Gastroesophageal sphincter (tissue), 4 donors: ENCODE measurements around the gene GARS1. TPM values are rescaled to one million over a fixed set of nuclear protein-coding genes. Genes with fewer than 3 reads are reported as not detected.

ENCODE experiments used
- ATAC-seq: fragments of 150-250 bp; one replicate; pipeline ENCODE4 v1.9.1; 2016; ENCODE audit warnings: mild to moderate bottlenecking, moderate library complexity
- H3K27ac ChIP-seq, 4 donors: fragments of 200-600 bp; sonication (generic) in 3 of 4; 1 replicate in 3 of 4; 2 replicates in 1 of 4; pipeline ENCODE4 v1.5.1; 2016 to 2019
- H3K27me3 ChIP-seq: fragments of 200-600 bp; sonication (generic); one replicate; pipeline ENCODE4 v1.5.1; 2019
- H3K36me3 ChIP-seq, 2 donors: fragments of 200-600 bp; sonication (generic); one replicate each; pipeline ENCODE4 v1.5.1; 2019; ENCODE audit warnings: control low read depth in 1 of 2
- H3K4me1 ChIP-seq, 3 donors: fragments of 200-600 bp; sonication (generic); 1 replicate in 2 of 3; 2 replicates in 1 of 3; pipeline ENCODE4 v1.5.1; 2016 to 2019; ENCODE audit warnings: control low read depth in 2 of 3
- H3K4me3 ChIP-seq, 2 donors: fragments of 200-600 bp; sonication (generic); one replicate each; pipeline ENCODE4 v1.5.1; 2019; ENCODE audit warnings: mild to moderate bottlenecking in 1 of 2, moderate library complexity in 1 of 2
- H3K9me3 ChIP-seq, 3 donors: fragments of 200-600 bp; sonication (generic); one replicate each; pipeline ENCODE4 v1.5.1; 2017 to 2019; ENCODE audit warnings: control low read depth in 2 of 3
- EP300 ChIP-seq: sonication (generic); formaldehyde crosslinking; IDR thresholded peaks from one replicate; pipeline ENCODE4 v1.6.1; 2017; ENCODE audit warnings: antibody characterized with exemption, mild to moderate bottlenecking
- POLR2A ChIP-seq, 2 donors: fragments of 450-650 bp; IDR thresholded peaks; one replicate each; pipeline ENCODE4 v1.6.1; 2017; ENCODE audit warnings: antibody characterized with exemption in 2 of 2, mild to moderate bottlenecking in 2 of 2, moderate library complexity in 1 of 2
- POLR2AphosphoS5 ChIP-seq: sonication (generic); formaldehyde crosslinking; IDR thresholded peaks from one replicate; pipeline ENCODE4 v1.6.1; 2017; ENCODE audit warnings: antibody characterized with exemption
- WGBS, 2 donors: methylation state at CpG; one replicate each; pipeline ENCODE4 v1.1.5; 2018; ENCODE audit warnings: low coverage in 1 of 2; 5-methylcytosine and 5-hydroxymethylcytosine counted together
- total RNA-seq, 4 donors: library from RNA; depleted of rRNA; stranded (reverse); fragments of >200 nt; gene quantifications; one replicate each; pipeline ENCODE4 v1.1.0, GENCODE V29; 2016
- TF ChIP-seq, protein P1 (sequence below), 4 experiments: fragments of 200-600 bp in 2 of 4; fragments of 450-650 bp in 2 of 4; sonication (generic) in 1 of 4; IDR thresholded peaks; one replicate each; pipeline ENCODE4 v1.5.1; 2017 to 2019; ENCODE audit warnings: antibody characterized with exemption in 4 of 4, mild to moderate bottlenecking in 2 of 4, moderate library complexity in 2 of 4

Gene GARS1
- total RNA-seq, 4 donors from 2014 or later = 44.7 to 81.9 (median 49.7) TPM

DNA sequence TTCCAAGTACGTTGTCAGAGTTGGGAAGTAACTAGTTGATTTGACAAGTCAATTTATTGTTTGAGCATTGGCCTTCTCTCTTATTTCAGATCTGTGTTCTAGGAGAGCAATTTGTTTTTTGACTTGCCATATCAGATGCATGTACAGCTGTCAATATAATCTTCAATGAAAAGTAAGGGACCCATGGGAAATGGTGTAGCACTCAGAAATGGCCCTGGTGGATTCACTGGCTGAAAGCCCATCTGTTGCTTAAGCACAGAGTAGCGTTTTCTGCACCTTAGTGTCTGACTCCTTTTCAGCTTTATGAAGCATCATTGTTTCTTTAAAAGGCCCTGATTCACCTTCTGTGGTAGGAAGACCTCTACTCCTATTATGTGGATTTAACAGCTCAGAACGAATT, 10.2 kb downstream of the GARS1 start:
- peaks cover 10 to 99% of the 10 kb centered on the region in 2 donors for H3K36me3 ChIP-seq

DNA sequence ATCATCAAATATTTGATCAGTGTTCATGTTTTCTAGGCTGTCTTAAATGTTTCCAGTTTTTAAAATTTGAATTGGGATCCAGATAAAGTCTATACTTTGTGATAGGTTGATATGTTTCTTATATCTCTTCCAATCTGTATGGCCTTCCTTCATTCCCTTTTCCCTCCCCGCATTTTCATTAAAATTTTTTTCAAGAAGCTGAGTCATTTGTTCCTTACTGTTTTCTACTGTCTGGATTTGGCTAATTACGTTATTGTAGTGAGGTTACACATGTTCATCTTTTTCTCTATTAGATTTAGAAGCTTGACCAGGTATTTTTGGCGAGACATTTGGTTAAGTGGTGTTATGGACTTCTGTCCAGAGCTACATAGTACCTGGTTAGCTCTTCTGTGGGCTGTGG, 11.2 kb downstream of the GARS1 start:
- 90 to 96% methylated on average over 3 of the region's 3 CpGs for WGBS, 2 donors
- Histone ChIP-seq H3K4me3 (no peak overlapping the region), H3K27ac (no peak overlapping the region), H3K9me3 (no peaks in the 10 kb centered on the region), H3K4me1 (no peaks in the 10 kb centered on the region), H3K27me3 (no peaks in the 10 kb centered on the region), H3K36me3 (peaks cover 3 to 99% of the 10 kb centered on the region in 2 donors)
- no peak for ATAC-seq
- TF ChIP-seq, protein P1, sequence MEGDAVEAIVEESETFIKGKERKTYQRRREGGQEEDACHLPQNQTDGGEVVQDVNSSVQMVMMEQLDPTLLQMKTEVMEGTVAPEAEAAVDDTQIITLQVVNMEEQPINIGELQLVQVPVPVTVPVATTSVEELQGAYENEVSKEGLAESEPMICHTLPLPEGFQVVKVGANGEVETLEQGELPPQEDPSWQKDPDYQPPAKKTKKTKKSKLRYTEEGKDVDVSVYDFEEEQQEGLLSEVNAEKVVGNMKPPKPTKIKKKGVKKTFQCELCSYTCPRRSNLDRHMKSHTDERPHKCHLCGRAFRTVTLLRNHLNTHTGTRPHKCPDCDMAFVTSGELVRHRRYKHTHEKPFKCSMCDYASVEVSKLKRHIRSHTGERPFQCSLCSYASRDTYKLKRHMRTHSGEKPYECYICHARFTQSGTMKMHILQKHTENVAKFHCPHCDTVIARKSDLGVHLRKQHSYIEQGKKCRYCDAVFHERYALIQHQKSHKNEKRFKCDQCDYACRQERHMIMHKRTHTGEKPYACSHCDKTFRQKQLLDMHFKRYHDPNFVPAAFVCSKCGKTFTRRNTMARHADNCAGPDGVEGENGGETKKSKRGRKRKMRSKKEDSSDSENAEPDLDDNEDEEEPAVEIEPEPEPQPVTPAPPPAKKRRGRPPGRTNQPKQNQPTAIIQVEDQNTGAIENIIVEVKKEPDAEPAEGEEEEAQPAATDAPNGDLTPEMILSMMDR (IDR thresholded peaks at IDR 0.05) = no peak
- no peak for TF ChIP-seq POLR2AphosphoS5
- no peak for TF ChIP-seq EP300
- no peak for TF ChIP-seq POLR2A (IDR thresholded peaks at IDR 0.05)

More for the DNA sequence above, 10.2 kb downstream of the GARS1 start:
- 71 to 83% methylated on average over 3 of the region's 3 CpGs for WGBS, 2 donors
- TF ChIP-seq POLR2AphosphoS5 (no peak), POLR2A (IDR thresholded peaks at IDR 0.05) (no peak), EP300 (no peak)
- TF ChIP-seq, protein P1 (IDR thresholded peaks at IDR 0.05) = no peak
- no peaks in the 10 kb centered on the region for H3K9me3 ChIP-seq
- H3K4me3 ChIP-seq = no peak overlapping the region
- no peak overlapping the region for H3K27ac ChIP-seq
- H3K4me1 ChIP-seq = no peaks in the 10 kb centered on the region
- H3K27me3 ChIP-seq = no peaks in the 10 kb centered on the region
- ATAC-seq = no peak

DNA sequence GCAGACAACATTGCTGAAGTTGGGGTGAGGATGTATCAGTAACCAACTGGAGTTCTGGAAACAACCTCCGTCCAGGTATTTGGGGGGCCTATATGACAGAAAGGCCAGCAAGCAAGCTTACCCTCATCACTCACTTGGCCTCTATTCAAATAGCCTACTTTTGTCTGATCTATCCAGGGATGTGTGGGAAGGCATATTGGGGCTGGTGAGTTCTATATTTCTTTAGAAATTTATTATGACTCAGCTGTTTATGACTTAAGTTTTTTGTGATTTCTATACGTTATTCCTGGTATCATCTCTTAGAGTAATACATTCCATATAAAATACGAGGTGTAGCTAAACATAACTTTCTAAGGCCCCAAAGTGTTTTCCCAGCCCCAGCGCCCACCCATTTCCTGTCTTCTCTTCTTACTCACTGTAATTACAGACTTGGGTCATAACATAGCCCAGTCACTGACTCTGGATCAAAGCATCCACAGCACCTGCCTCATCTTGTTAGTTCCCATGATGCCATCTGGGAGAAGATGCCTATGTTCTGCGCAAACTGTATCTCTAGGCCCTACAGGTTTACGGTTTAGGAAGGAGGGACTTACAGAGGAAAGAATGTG, 18.1 kb downstream of the GARS1 start:
- H3K9me3 ChIP-seq = no peaks in the 10 kb centered on the region
- H3K36me3 ChIP-seq = peaks cover 2 to 99% of the 10 kb centered on the region in 2 donors
- H3K4me3 ChIP-seq = no peak overlapping the region
- no peaks in the 10 kb centered on the region for H3K4me1 ChIP-seq
- no peak overlapping the region for H3K27ac ChIP-seq
- no peak for ATAC-seq
- WGBS, 2 donors = 79 to 82% methylated on average over 6 of the region's 6 CpGs
- TF ChIP-seq POLR2AphosphoS5 = no peak
- TF ChIP-seq POLR2A (IDR thresholded peaks at IDR 0.05) = no peak
- TF ChIP-seq, protein P1 (IDR thresholded peaks at IDR 0.05) = no peak
- TF ChIP-seq EP300 = no peak
- H3K27me3 ChIP-seq = no peaks in the 10 kb centered on the region

DNA sequence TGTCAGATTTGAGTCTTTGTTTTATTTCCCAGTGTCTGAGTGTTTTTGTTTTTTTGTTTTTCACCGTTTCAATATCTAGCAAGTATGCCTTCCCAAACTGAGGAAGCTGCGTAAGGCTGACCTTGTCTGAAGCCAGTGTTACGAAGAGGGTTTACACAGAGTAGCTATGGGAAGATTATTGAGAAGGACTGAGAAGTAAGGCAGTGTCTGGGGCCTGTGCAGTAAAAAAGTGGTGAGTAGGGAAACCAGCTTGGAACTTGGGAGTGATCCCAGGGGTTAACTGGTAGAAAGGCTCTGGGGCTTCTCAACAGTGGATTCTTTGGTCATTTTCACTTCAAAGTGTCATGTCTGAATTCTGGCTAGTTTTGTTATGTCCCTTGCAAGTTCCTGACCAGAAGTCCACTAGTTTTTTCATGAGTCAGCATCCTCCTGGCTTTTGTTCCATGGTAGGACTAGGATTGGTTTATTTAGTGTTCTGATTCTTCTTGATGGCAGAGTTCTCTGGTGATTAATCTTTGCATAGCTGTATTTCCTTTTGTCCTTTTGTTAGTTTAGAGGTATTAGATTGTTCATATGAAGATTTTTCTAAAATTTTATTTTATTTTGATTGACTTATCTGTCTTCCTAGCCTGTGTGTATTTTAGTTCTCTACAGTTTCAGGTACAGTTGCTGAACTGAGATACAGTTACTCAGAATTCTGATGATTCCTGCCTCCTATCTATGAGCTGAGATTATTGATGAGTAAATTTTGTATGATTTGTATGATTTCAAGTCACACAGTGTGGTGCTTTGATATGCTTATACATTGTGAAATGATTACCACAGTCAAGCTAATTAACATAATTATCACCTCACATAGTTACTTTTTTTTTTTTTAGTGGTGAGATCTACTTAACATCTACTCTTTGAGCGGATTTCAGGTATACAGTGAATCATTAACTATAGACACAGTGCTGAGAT, 19.0 kb downstream of the GARS1 start:
- no peaks in the 10 kb centered on the region for H3K4me1 ChIP-seq
- no peak overlapping the region for H3K4me3 ChIP-seq
- ATAC-seq = no peak
- H3K27ac ChIP-seq = no peak overlapping the region
- peaks cover 2 to 99% of the 10 kb centered on the region in 2 donors for H3K36me3 ChIP-seq
- H3K27me3 ChIP-seq = no peaks in the 10 kb centered on the region
- no peak for TF ChIP-seq POLR2A (IDR thresholded peaks at IDR 0.05)
- TF ChIP-seq EP300 = no peak
- TF ChIP-seq POLR2AphosphoS5 = no peak
- TF ChIP-seq, protein P1 (IDR thresholded peaks at IDR 0.05) = no peak
- no peaks in the 10 kb centered on the region for H3K9me3 ChIP-seq
- WGBS, 2 donors = 95 to 100% methylated on average over 2 to 4 of the region's 4 CpGs
